Muscle layer of duodenum (tissue), 2 donors: Measurements from ENCODE around the gene FGB.

Source experiments
- H3K27ac ChIP-seq: one replicate; pipeline ENCODE4 v1.7.0; 2013; ENCODE audit warnings: mild to moderate bottlenecking, low read length
- H3K27me3 ChIP-seq: one replicate; pipeline ENCODE4 v1.7.0; 2013; ENCODE audit warnings: low read depth, mild to moderate bottlenecking, control low read depth, low read length
- H3K36me3 ChIP-seq, 2 donors: one replicate each; pipeline ENCODE4 v1.7.0; 2013; ENCODE audit warnings: low read length in 2 of 2, control low read depth in 1 of 2, mild to moderate bottlenecking in 1 of 2; ENCODE audit not compliant: insufficient read depth in 2 of 2, control insufficient read depth in 1 of 2
- H3K4me1 ChIP-seq, 2 donors: one replicate each; pipeline ENCODE4 v1.7.0; 2013; ENCODE audit warnings: low read length in 2 of 2, mild to moderate bottlenecking in 2 of 2, control low read depth in 1 of 2, moderate library complexity in 1 of 2; ENCODE audit not compliant: insufficient read depth in 2 of 2, control insufficient read depth in 1 of 2
- H3K4me3 ChIP-seq, 2 donors: one replicate each; pipeline ENCODE4 v1.7.0; 2013; ENCODE audit warnings: low read length in 2 of 2, low read depth in 1 of 2, mild to moderate bottlenecking in 1 of 2
- H3K9me3 ChIP-seq, 2 donors: one replicate each; pipeline ENCODE4 v1.7.0; 2013; ENCODE audit warnings: low read length in 2 of 2, control low read depth in 1 of 2, mild to moderate bottlenecking in 1 of 2; ENCODE audit not compliant: control insufficient read depth in 1 of 2
- donor health status: healthy.

FGB gene

GRCh38 chr4:154545689-154546088, 17.1 kb upstream of the FGB start:
- H3K27ac ChIP-seq: no peak overlapping the region
- no peaks in the 10 kb centered on the region for H3K9me3 ChIP-seq
- H3K36me3 ChIP-seq: peaks cover 49 to 66% of the 10 kb centered on the region in 2 donors
- peaks cover 10 to 14% of the 10 kb centered on the region in 2 donors for H3K4me1 ChIP-seq
- no peaks in the 10 kb centered on the region for H3K27me3 ChIP-seq
- no peak overlapping the region for H3K4me3 ChIP-seq

- H3K4me3 ChIP-seq: peak within 1 kb of the TSS; percentile 83 to 86
- peaks cover 10 to 14% of the 10 kb centered on the region in 2 donors for H3K4me1 ChIP-seq
- no peaks in the 10 kb centered on the region for H3K9me3 ChIP-seq
- H3K27me3 ChIP-seq: no peaks in the 10 kb centered on the region
- peak within 1 kb of the TSS; percentile 90 for H3K27ac ChIP-seq
- H3K36me3 ChIP-seq: peaks cover 18 to 24% of the 10 kb centered on the region in 2 donors
These were observed 12.7 kb upstream of the FGB start, which contains the start of gene PLRG1 for GRCh38 chr4:154549894-154550790. PLRG1 (minus strand) TSS chr4:154550400; CDS start chr4:154550308, 92 bp downstream.

GRCh38 chr4:154551872-154552686, 10.7 kb upstream of the FGB start:
- Histone ChIP-seq H3K27me3 (no peaks in the 10 kb centered on the region), H3K36me3 (peaks cover 4 to 8% of the 10 kb centered on the region in 2 donors), H3K4me1 (peaks cover 10 to 14% of the 10 kb centered on the region in 2 donors), H3K27ac (no peak overlapping the region), H3K4me3 (no peak overlapping the region), H3K9me3 (no peaks in the 10 kb centered on the region)

GRCh38 chr4:154559141-154559493, 3.7 kb upstream of the FGB start:
- Histone ChIP-seq H3K36me3 (no peaks in the 10 kb centered on the region), H3K27me3 (no peaks in the 10 kb centered on the region), H3K27ac (no peak overlapping the region), H3K4me1 (no peaks in the 10 kb centered on the region), H3K4me3 (no peak overlapping the region), H3K9me3 (no peaks in the 10 kb centered on the region)

- Histone ChIP-seq H3K4me1 (no peaks in the 10 kb centered on the region), H3K9me3 (no peaks in the 10 kb centered on the region), H3K36me3 (no peaks in the 10 kb centered on the region), H3K4me3 (no peak overlapping the region), H3K27me3 (no peaks in the 10 kb centered on the region), H3K27ac (no peak overlapping the region)
These were observed 3.1 kb upstream of the FGB start for GRCh38 chr4:154559494-154560418.

GRCh38 chr4:154560419-154560801, 2.4 kb upstream of the FGB start:
- no peaks in the 10 kb centered on the region for H3K9me3 ChIP-seq
- no peak overlapping the region for H3K27ac ChIP-seq
- no peaks in the 10 kb centered on the region for H3K27me3 ChIP-seq
- H3K4me1 ChIP-seq: no peaks in the 10 kb centered on the region
- no peaks in the 10 kb centered on the region for H3K36me3 ChIP-seq
- no peak overlapping the region for H3K4me3 ChIP-seq

GRCh38 chr4:154560824-154561231, 2.0 kb upstream of the FGB start:
- no peak overlapping the region for H3K4me3 ChIP-seq
- H3K36me3 ChIP-seq: no peaks in the 10 kb centered on the region
- H3K4me1 ChIP-seq: no peaks in the 10 kb centered on the region
- H3K27me3 ChIP-seq: no peaks in the 10 kb centered on the region
- H3K9me3 ChIP-seq: no peaks in the 10 kb centered on the region
- H3K27ac ChIP-seq: no peak overlapping the region

- no peaks in the 10 kb centered on the region for H3K9me3 ChIP-seq
- H3K27me3 ChIP-seq: no peaks in the 10 kb centered on the region
- no peak overlapping the region for H3K4me3 ChIP-seq
- H3K4me1 ChIP-seq: no peaks in the 10 kb centered on the region
- H3K36me3 ChIP-seq: no peaks in the 10 kb centered on the region
- H3K27ac ChIP-seq: no peak overlapping the region
These were observed 1.5 kb downstream of the FGB start for GRCh38 chr4:154564311-154564710.

GRCh38 chr4:154565704-154566103, 2.9 kb downstream of the FGB start:
- Histone ChIP-seq H3K27me3 (no peaks in the 10 kb centered on the region), H3K4me1 (no peaks in the 10 kb centered on the region), H3K4me3 (no peak overlapping the region), H3K27ac (no peak overlapping the region), H3K36me3 (no peaks in the 10 kb centered on the region), H3K9me3 (no peaks in the 10 kb centered on the region)

GRCh38 chr4:154566639-154567204, 3.9 kb downstream of the FGB start:
- no peak overlapping the region for H3K4me3 ChIP-seq
- H3K27ac ChIP-seq: no peak overlapping the region
- H3K4me1 ChIP-seq: no peaks in the 10 kb centered on the region
- no peaks in the 10 kb centered on the region for H3K9me3 ChIP-seq
- no peaks in the 10 kb centered on the region for H3K36me3 ChIP-seq
- H3K27me3 ChIP-seq: no peaks in the 10 kb centered on the region
